Measurements from ENCODE around the gene AKAP6.

Gene AKAP6

GRCh38 chr14:32331206-32331605, 2.1 kb downstream of the AKAP6 start:
- DNase-seq, result no peak

DNA sequence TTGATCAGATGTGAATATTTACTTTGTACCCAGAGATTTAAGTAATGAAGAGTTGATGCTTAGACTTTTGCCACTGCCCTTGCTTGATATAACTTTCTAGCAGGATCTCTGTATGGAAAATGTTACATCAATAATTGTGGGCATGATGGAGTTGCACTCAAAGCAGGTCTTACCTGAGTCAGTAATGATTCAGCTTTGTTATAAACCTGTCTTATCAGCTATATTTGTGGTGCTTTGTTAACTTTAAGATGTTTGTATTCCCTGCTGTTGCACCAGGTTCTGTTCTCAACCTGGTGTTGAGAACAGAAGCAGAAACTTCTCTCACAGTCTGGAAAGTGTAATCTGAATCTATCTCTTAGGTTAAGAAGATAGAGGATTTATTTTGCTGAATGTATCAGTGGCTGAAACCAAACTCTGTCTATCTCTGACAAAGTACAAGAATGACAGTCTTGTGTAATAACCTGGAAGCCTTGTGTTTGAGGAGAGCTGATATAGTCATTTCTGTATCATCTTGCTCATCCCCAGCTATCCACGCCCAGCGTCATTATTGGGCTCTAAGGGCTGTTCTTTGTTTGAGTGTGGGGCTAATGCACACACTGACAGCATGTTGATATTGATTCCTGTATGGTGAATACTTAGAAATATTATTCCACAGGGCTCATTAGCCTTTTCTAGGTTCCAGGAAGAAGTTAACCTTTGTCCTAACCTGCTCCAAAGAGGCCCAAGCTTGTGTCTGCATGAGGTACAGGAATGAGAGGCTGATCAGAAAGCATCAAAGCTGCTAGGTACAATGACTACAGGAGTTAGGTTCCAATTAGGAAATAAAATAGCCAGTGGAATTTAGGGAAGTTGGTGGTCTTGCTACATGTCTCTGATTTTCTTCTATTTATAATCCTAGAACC, 3.6 kb downstream of the AKAP6 start:
- DNase-seq, result no peak

DNA sequence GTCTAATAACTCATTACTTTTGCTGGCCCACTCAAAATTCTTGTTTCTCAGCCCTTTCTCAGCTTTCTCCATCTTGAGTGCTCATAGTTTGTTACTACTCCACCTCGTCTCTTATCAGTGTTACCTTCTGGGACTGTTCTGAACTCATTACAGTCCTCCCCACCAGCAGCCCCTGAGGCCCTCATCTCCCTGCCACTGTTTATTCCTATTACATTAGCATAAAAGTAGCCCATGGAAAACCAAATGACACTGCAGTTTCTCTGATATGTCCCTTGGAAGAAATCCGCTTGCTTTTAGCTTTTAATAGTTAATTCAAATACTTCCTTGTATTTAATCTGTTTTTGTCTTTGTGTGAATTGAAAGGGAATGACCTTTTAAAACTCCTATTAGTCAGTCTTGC, 7.6 kb downstream of the AKAP6 start:
- DNase-seq, result no peak

GRCh38 chr14:32337759-32338158, 8.7 kb downstream of the AKAP6 start:
- no peak for DNase-seq

- DNase-seq, result no peak
Observed at GRCh38 chr14:32339188-32339587, 10.1 kb downstream of the AKAP6 start.

DNA sequence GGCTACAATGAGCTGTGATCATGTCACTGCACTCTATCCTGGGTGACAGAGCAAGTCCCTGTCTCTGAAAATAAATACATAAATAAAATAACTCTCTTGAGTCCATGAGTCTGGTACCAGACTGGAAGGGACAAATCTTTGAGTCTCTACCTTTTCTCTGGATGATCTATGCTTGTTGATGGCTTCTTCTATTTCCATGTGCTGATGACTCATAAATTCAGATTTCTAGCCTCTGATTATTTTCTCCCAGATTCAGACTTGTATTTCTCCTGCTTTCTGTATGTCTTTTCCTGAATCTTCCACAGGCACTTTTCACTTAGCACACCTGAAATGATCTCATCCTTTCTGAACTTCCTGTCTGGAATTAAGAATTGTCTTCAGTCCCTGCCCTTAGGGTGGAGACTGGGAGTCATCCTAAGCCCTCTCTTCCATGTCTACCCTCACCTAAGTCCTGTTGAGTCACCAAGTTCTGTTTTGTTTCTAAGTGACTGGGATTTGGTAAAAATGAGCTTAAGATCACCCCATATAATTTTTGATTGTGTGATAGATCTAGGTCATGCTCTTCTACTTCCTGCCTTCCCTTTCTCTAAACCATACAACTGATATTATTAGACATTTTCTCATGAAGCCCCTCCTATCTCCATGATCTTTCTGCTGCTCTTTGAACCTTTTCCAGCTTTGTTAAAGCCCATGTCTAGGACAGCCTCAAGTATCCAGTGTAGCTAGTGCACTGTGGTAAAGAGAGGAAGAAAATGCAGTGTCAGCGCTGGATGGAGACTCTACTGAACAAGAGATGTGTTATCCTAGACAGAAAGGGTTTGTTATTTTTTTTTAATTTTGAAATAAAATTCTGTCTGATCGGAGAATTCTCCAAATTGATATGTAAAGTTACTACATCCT, 13.1 kb downstream of the AKAP6 start:
- DNase-seq, result no peak

- DNase-seq, result no peak
Observed at GRCh38 chr14:32342847-32343194, 13.7 kb downstream of the AKAP6 start.

- DNase-seq, result no peak
Observed at GRCh38 chr14:32343926-32344430, 14.9 kb downstream of the AKAP6 start.

- DNase-seq, result no peak
Observed at GRCh38 chr14:32345311-32345791, 16.3 kb downstream of the AKAP6 start.

DNA sequence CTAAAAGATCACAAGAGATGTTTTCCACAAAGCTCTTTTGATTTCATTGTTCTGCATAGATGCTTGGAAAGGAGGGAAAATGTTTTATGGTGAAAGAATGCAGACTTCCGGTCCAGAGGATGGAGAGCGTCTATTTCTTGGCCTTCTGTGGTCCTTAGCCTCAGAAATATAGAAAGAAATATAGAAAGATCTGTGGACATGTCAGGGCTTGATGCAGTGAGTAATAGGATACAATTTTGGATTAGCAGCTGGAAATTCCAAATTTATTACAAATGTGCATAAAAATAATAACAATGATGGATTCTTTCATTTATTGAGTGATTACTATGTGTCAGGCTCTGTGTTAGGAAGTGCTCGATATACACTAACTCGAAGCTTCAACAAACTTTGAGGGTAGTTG, 20.2 kb downstream of the AKAP6 start:
- DNase-seq, result no peak

- DNase-seq, result no peak
Observed at GRCh38 chr14:32350020-32350419, 20.9 kb downstream of the AKAP6 start.

DNA sequence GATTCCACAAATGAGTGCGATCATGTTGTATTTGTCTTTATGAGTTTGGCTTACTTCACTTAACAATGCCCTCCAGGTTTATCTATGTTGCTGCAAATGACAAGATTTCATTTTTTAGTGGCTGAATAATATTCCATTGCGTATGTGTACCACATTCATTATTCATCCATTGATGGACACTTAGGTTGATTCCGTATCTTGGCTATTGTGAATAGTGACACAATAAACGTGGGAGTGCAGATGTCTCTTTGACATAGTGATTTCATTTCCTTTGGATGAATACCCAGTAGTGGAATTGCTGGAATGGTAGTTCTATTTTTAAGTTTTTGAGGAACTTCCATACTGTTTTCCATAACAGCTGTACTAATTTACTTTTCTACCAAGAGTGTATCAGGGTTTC, 23.5 kb downstream of the AKAP6 start:
- DNase-seq, result no peak

- DNase-seq, result no peak
Observed at GRCh38 chr14:32354716-32355115, 25.6 kb downstream of the AKAP6 start.

- no peak for DNase-seq
Observed at GRCh38 chr14:32358781-32359180, 29.7 kb downstream of the AKAP6 start.

DNA sequence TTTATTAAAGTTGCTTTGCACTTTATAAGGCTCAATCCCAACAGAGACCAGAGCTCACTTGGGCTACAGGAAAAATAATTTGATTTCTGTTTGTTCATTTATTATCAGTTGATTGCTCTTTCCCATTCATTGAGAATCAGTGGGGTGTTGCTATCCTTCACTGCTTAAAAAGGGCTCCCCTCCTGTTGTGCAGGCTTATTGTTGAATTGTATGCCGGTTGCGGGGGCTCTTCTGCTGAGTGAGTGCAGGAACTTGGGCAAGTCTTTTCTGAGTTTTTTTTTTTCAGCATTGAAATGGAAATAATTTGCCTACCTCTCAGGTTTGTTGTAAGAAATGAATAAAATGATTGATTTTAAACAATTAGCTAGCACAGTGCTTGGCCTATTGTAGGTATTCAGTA, 32.6 kb downstream of the AKAP6 start:
- no peak for DNase-seq

DNA sequence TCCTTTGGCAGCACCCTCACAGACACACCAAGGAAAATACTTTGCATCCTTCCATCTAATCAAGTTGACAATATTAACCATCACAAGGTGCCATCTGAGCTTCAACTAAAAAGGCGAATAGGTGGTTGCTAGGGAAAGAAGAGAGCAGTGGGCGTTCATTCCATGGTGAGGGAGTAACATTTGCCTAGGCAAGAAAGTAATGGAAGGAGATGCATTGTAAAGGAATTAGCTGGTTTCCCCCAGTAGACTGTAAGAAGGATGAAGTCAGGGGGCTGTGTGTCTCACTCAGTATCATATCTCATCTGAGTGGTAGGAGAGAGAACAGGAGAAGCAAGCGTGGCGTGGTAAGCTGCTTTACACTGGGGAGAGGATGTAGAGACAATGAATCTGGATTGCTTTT, 34.7 kb downstream of the AKAP6 start:
- DNase-seq, result no peak

DNA sequence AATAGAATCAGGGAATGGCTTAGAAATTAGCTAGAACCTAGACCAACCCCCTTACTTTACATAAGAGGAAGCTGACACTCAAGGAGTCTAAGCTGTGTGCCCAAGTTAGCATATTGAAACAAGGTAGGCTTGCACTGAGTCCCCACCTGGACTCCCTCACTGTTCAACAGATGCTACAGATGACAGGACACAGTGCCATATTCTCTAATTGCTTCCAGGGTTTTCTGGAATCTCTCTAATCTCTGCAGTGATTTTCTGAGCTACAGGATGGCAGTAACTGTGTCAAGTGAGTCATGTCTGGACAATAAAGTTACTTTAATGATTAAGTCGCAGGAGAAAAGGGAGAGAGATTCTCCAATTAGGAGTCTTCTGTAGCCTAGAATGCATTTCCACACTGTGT, 35.8 kb downstream of the AKAP6 start:
- DNase-seq, result no peak

GRCh38 chr14:32366256-32366879, 37.3 kb downstream of the AKAP6 start:
- DNase-seq, result no peak

DNA sequence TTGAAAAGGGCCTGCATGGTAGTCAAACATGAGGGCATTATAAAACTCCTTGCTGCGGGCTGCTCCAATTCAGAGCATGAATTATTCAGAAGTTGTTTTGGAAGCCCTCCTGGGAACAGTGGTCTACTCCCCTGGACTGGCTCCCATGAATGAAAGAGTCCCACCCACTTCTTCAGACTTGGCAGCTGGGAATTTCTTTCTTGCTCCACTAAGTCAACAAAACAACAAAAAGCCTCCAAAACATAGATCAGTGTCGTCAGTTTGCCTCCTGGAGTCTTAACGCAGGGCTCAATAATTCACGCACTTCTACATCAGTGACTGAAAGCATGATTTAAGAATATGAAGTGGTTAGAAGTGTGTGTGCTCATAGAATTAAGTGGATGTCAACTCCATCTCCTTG, 37.9 kb downstream of the AKAP6 start:
- DNase-seq, result no peak

GRCh38 chr14:32367516-32367915, 38.4 kb downstream of the AKAP6 start:
- no peak for DNase-seq

DNA sequence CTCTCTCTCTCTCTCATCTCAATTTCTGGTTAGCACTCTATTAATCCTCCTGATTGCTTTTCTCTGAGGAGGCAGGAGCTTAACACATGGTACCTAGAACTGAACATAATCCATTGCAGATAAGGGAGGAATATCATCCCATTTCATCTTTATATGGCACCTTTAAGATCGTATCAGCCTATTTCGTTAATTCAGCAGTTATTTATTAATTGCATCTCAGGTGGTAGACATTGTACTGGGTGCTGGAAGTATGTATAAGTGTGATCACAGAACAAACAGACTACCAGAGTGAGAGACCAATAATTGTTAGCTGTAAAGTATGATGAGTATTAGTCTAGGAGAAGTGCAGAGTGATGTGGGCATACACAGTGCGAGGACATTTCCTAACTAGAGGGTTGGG, 39.0 kb downstream of the AKAP6 start:
- DNase-seq, result no peak

DNA sequence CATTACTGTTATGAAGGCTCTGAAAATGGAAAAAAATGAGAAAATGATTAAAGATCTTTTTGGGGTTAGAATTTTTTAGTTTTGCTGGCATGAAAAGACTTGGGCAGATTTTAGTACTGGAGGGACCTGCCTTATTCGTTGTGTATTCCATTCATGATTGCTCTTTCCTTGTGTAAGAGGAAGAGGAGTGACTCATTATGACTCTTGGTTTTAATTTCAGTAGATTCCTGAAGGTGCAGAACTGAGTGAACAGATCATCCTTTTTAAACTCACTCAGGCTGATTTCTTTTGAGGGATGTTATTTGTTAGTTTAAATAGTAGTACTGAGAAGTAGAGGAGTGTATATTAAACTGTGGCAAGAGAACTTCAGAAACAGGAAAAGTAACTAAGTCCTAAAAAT, 41.6 kb downstream of the AKAP6 start:
- no peak for DNase-seq

GRCh38 chr14:32372154-32372553, 43.1 kb downstream of the AKAP6 start:
- no peak for DNase-seq
